Measurements from ENCODE around the gene NQO2.
A peak's percentile ranks its signal among the peaks of the same experiment; 100 is the strongest.

Gene NQO2

GRCh38 chr6:2999618-3000557, at the start of gene NQO2:
TSS of gene NQO2 (plus strand) at chr6:2999894. CDS start at chr6:3006553, 6,659 bp downstream.
- Histone ChIP-seq H3K4me1 (peaks cover 5 to 34% (median 24%) of the 10 kb centered on the region in 4 donors), H3K27ac (peak within 1 kb of the TSS; percentile 91 to 94), H3K4me3 (peak within 1 kb of the TSS; percentile 68 to 70), H3K27me3 (no peaks in the 10 kb centered on the region), H3K36me3 (peaks cover 6 to 13% (median 12%) of the 10 kb centered on the region in 3 donors), H3K9me3 (no peaks in the 10 kb centered on the region)
- TF ChIP-seq, protein P1, sequence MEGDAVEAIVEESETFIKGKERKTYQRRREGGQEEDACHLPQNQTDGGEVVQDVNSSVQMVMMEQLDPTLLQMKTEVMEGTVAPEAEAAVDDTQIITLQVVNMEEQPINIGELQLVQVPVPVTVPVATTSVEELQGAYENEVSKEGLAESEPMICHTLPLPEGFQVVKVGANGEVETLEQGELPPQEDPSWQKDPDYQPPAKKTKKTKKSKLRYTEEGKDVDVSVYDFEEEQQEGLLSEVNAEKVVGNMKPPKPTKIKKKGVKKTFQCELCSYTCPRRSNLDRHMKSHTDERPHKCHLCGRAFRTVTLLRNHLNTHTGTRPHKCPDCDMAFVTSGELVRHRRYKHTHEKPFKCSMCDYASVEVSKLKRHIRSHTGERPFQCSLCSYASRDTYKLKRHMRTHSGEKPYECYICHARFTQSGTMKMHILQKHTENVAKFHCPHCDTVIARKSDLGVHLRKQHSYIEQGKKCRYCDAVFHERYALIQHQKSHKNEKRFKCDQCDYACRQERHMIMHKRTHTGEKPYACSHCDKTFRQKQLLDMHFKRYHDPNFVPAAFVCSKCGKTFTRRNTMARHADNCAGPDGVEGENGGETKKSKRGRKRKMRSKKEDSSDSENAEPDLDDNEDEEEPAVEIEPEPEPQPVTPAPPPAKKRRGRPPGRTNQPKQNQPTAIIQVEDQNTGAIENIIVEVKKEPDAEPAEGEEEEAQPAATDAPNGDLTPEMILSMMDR (IDR thresholded peaks at IDR 0.05): peak in 1 of 2 experiments; percentile 20
- intact Hi-C loops (cut with DNase I; ENCODE audit: low total_unique reads): loop anchor here (2.0 kb wide), 1 partner anchor 55 kb away; no protein-coding TSS in a partner anchor
- DNase-seq: peak; percentile 88 to 97

DNA sequence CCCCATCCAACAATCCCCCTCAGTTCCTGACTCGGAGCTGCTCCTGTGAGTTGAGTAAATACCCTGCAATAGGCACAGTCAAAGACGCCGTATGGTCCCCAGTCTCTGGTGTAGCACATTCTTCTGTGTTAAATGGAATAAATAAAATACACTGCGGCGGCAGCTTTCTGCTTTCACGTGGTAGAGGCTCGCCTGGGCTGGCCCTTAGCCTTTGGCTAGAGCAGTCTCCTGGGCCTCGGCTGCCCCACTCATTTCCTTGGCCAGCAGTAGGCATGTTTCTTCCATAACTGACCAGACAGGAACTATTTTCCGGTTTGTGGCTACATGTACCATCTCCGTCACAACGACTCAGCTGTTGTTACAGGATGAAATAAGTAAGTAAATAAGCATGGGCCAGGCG, 49.0 kb upstream of the NQO2 start:
- Histone ChIP-seq H3K4me1 (peaks cover 0 to 14% (median 6%) of the 10 kb centered on the region in 4 donors), H3K9me3 (no peaks in the 10 kb centered on the region), H3K27ac (no peak overlapping the region), H3K27me3 (no peaks in the 10 kb centered on the region), H3K36me3 (peaks cover 28 to 47% (median 31%) of the 10 kb centered on the region in 3 donors), H3K4me3 (no peak overlapping the region)
- TF ChIP-seq, protein P1 (IDR thresholded peaks at IDR 0.05): no peak
- no peak for DNase-seq
- intact Hi-C loops (cut with DNase I; ENCODE audit: low total_unique reads): no loop called here

DNA sequence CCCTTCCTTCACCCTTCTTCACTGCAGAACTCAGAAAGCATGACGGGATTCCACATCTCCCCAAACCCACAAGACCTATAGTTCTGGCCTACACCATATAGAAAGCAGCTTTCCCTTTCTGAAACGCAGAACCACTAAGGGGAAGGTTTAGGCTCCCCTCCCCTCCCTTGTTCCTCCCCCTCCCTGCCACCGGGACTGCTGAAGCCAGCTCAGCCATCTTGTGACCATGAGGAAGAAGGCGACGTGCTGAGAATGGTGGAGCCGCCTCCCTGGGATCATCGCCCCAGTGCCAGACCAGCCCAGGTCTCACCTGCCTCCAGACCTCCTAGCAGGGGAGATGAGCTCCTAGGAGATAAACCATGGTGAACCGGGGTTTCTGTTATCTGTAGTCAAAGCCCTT, 48.0 kb upstream of the NQO2 start:
- peak; percentile 54 to 77 for DNase-seq
- H3K4me3 ChIP-seq: no peak overlapping the region
- TF ChIP-seq, protein P1 (IDR thresholded peaks at IDR 0.05): no peak
- no peaks in the 10 kb centered on the region for H3K27me3 ChIP-seq
- H3K4me1 ChIP-seq: peaks cover 0 to 18% (median 7%) of the 10 kb centered on the region in 4 donors
- intact Hi-C loops (cut with DNase I; ENCODE audit: low total_unique reads): loop anchor here (2.0 kb wide), 1 partner anchor 37 kb away; no protein-coding TSS in a partner anchor
- peaks cover 26 to 52% (median 37%) of the 10 kb centered on the region in 3 donors for H3K36me3 ChIP-seq
- peak overlapping the region; percentile 72 to 75 for H3K27ac ChIP-seq
- no peaks in the 10 kb centered on the region for H3K9me3 ChIP-seq

GRCh38 chr6:2952557-2953095, 47.1 kb upstream of the NQO2 start:
- peaks cover 17 to 43% (median 28%) of the 10 kb centered on the region in 3 donors for H3K36me3 ChIP-seq
- TF ChIP-seq, protein P1 (IDR thresholded peaks at IDR 0.05): peak; percentile 98 to 100
- H3K4me1 ChIP-seq: peaks cover 0 to 27% (median 16%) of the 10 kb centered on the region in 4 donors
- intact Hi-C loops (cut with DNase I; ENCODE audit: low total_unique reads): loop anchor here (2.0 kb wide), 1 partner anchor 36 kb away; no protein-coding TSS in a partner anchor
- DNase-seq: peak; percentile 70 to 93
- peak overlapping the region; percentile 1 to 4 for H3K4me3 ChIP-seq
- H3K27me3 ChIP-seq: no peaks in the 10 kb centered on the region
- H3K9me3 ChIP-seq: no peaks in the 10 kb centered on the region
- H3K27ac ChIP-seq: peak overlapping the region; percentile 72 to 75

- H3K4me3 ChIP-seq: peak overlapping the region; percentile 1 to 4
- intact Hi-C loops (cut with DNase I; ENCODE audit: low total_unique reads): loop anchor here (2.0 kb wide), 1 partner anchor 36 kb away; no protein-coding TSS in a partner anchor
- no peaks in the 10 kb centered on the region for H3K27me3 ChIP-seq
- no peaks in the 10 kb centered on the region for H3K9me3 ChIP-seq
- H3K36me3 ChIP-seq: peaks cover 12 to 39% (median 24%) of the 10 kb centered on the region in 3 donors
- H3K4me1 ChIP-seq: peaks cover 0 to 31% (median 19%) of the 10 kb centered on the region in 4 donors
- no peak for DNase-seq
- peak overlapping the region; percentile 72 to 75 for H3K27ac ChIP-seq
- TF ChIP-seq, protein P1 (IDR thresholded peaks at IDR 0.05): no peak
Measured at GRCh38 chr6:2953098-2953497, 46.6 kb upstream of the NQO2 start.

Measured in tibial artery (tissue), 4 donors.